ENCODE data around the gene ZNF316. TPM values are rescaled to one million over a fixed set of nuclear protein-coding genes. Genes with fewer than 3 reads are reported as not detected.

The ZNF316 gene
- total RNA-seq, 1 donor from 2014 or later = 60.3 TPM

GRCh38 chr7:6646465-6646864 is 9.3 kb downstream of the ZNF316 start:
- H3K4me3 ChIP-seq = no peak overlapping the region
- intact Hi-C loops (cut with DNase I) = no loop called here
- no peak for TF ChIP-seq CTCF (IDR thresholded peaks at IDR 0.05)
- peaks cover 56 to 88% of the 10 kb centered on the region in 2 donors for H3K36me3 ChIP-seq
- H3K9me3 ChIP-seq = no peaks in the 10 kb centered on the region
- no peaks in the 10 kb centered on the region for H3K27me3 ChIP-seq
- H3K4me1 ChIP-seq = no peaks in the 10 kb centered on the region
- DNase-seq (ENCODE audit: low spot score in 2 of 2) = no peak
- no peak overlapping the region for H3K27ac ChIP-seq

GRCh38 chr7:6647080-6647479 is 10.0 kb downstream of the ZNF316 start:
- intact Hi-C loops (cut with DNase I) = no loop called here
- H3K27ac ChIP-seq = no peak overlapping the region
- H3K4me3 ChIP-seq = no peak overlapping the region
- no peaks in the 10 kb centered on the region for H3K4me1 ChIP-seq
- peaks cover 62 to 88% of the 10 kb centered on the region in 2 donors for H3K36me3 ChIP-seq
- H3K27me3 ChIP-seq = no peaks in the 10 kb centered on the region
- no peak for TF ChIP-seq CTCF (IDR thresholded peaks at IDR 0.05)
- peaks cover 0 to 5% of the 10 kb centered on the region in 2 donors for H3K9me3 ChIP-seq
- DNase-seq (ENCODE audit: low spot score in 2 of 2) = no peak

GRCh38 chr7:6647541-6647940 is 10.4 kb downstream of the ZNF316 start:
- no peak overlapping the region for H3K27ac ChIP-seq
- DNase-seq (ENCODE audit: low spot score in 2 of 2) = no peak
- peaks cover 0 to 5% of the 10 kb centered on the region in 2 donors for H3K9me3 ChIP-seq
- intact Hi-C loops (cut with DNase I) = no loop called here
- no peak overlapping the region for H3K4me3 ChIP-seq
- peaks cover 64 to 88% of the 10 kb centered on the region in 2 donors for H3K36me3 ChIP-seq
- no peak for TF ChIP-seq CTCF (IDR thresholded peaks at IDR 0.05)
- H3K27me3 ChIP-seq = no peaks in the 10 kb centered on the region
- H3K4me1 ChIP-seq = no peaks in the 10 kb centered on the region

- Histone ChIP-seq H3K36me3 (peaks cover 61 to 86% of the 10 kb centered on the region in 2 donors), H3K27me3 (no peaks in the 10 kb centered on the region), H3K27ac (no peak overlapping the region), H3K9me3 (peaks cover 0 to 5% of the 10 kb centered on the region in 2 donors), H3K4me3 (no peak overlapping the region), H3K4me1 (no peaks in the 10 kb centered on the region)
- no peak for DNase-seq (ENCODE audit: low spot score in 2 of 2)
- TF ChIP-seq CTCF (IDR thresholded peaks at IDR 0.05) = no peak
- intact Hi-C loops (cut with DNase I) = no loop called here
These were observed 11.1 kb downstream of the ZNF316 start for GRCh38 chr7:6648066-6648814.

- Histone ChIP-seq H3K27me3 (no peaks in the 10 kb centered on the region), H3K9me3 (peaks cover 0 to 5% of the 10 kb centered on the region in 2 donors), H3K27ac (no peak overlapping the region), H3K36me3 (peaks cover 56 to 82% of the 10 kb centered on the region in 2 donors), H3K4me3 (no peak overlapping the region), H3K4me1 (no peaks in the 10 kb centered on the region)
- DNase-seq (ENCODE audit: low spot score in 2 of 2) = no peak
- TF ChIP-seq CTCF (IDR thresholded peaks at IDR 0.05) = no peak
- intact Hi-C loops (cut with DNase I) = no loop called here
These were observed 11.6 kb downstream of the ZNF316 start for GRCh38 chr7:6648815-6649104.
